A673 (cell line): Measurements from ENCODE around the gene KRTAP5-10. TPM values are rescaled to one million over a fixed set of nuclear protein-coding genes. Genes with fewer than 3 reads are reported as not detected.
"Not testable (repeated sequence)": the region's sequence is repeated elsewhere in the genome, so short reads cannot be mapped to it uniquely, and the experiment has no call there.

ENCODE experiments used
- BruUV-seq: library from RNA; stranded (reverse); fragments of 400-500 nt; replicated peaks from 2 replicates; lab custom pipeline; 2021; lab: Mats Ljungman, UMichigan
- CTCF ChIA-PET: fragments of 300-600 bp; sonication (Branson Sonifier 250); formaldehyde crosslinking; loops from one replicate; lab custom pipeline; 2022; ENCODE audit warnings: antibody characterized with exemption; lab: Charles Lee
- POLR2A ChIA-PET: fragments of 300-600 bp; sonication (Branson Sonifier 250); formaldehyde crosslinking; loops from one replicate; lab custom pipeline; 2022; ENCODE audit warnings: antibody characterized with exemption; ENCODE audit not compliant: low non-redundant PET; lab: Charles Lee
- DNase-seq: peaks from one replicate; pipeline ENCODE4 v3.0.0-alpha.2; 2015; ENCODE audit warnings: low spot score
- H3K27ac ChIP-seq: fragments of 200-600 bp; sonication (generic); 2 replicates; pipeline ENCODE4 v1.5.1; 2016; ENCODE audit warnings: mixed run types, low read depth, mild to moderate bottlenecking, mixed read lengths, antibody characterized with exemption, low read length; ENCODE audit not compliant: poor library complexity, severe bottlenecking
- H3K27me3 ChIP-seq: fragments of 200-600 bp; sonication (generic); replicated peaks from 2 replicates; pipeline ENCODE4 v1.6.1; 2017; ENCODE audit warnings: mixed run types, low read depth, mild to moderate bottlenecking, mixed read lengths, antibody characterized with exemption, low read length; ENCODE audit not compliant: insufficient read depth, poor library complexity
- H3K36me3 ChIP-seq: fragments of 200-600 bp; sonication (generic); 2 replicates; pipeline ENCODE4 v1.6.1; 2016; ENCODE audit warnings: mixed run types, mild to moderate bottlenecking, mixed read lengths, antibody characterized with exemption, low read length; ENCODE audit not compliant: insufficient read depth, poor library complexity, severe bottlenecking
- H3K4me1 ChIP-seq: fragments of 200-600 bp; sonication (generic); 2 replicates; pipeline ENCODE4 v1.6.1; 2017; ENCODE audit warnings: mixed run types, mild to moderate bottlenecking, mixed read lengths, antibody characterized with exemption, low read length; ENCODE audit not compliant: insufficient read depth, poor library complexity, severe bottlenecking
- H3K4me3 ChIP-seq: fragments of 200-600 bp; sonication (generic); 2 replicates; pipeline ENCODE4 v1.5.1; 2016; ENCODE audit warnings: low read depth, mixed run types, mild to moderate bottlenecking, mixed read lengths, low read length; ENCODE audit not compliant: poor library complexity, severe bottlenecking
- H3K9me3 ChIP-seq: fragments of 200-600 bp; sonication (generic); 2 replicates; pipeline ENCODE4 v1.6.1; 2016; ENCODE audit warnings: mixed run types, low read depth, mild to moderate bottlenecking, mixed read lengths, antibody characterized with exemption, low read length; ENCODE audit not compliant: poor library complexity, severe bottlenecking
- EZH2 ChIP-seq: fragments of 200-600 bp; sonication (generic); IDR thresholded peaks from 2 replicates; pipeline ENCODE4 v1.6.1; 2017; ENCODE audit warnings: borderline replicate concordance, low read depth, mild to moderate bottlenecking, mixed read lengths, antibody characterized with exemption, low read length; ENCODE audit not compliant: poor library complexity, severe bottlenecking
- intact Hi-C: fragments of 100-400 bp; cut with micrococcal nuclease; formaldehyde crosslinking; loops from one replicate; pipeline ENCODE4 v1.10.0; 2022; ENCODE audit not compliant: unreplicated experiment
- total RNA-seq: library from RNA; stranded (reverse); gene quantifications from 2 replicates; pipeline ENCODE4 v1.2.3, GENCODE V29; 2021
- TF ChIP-seq, protein P1 (sequence below): fragments of 300-800, 200-600 bp; sonication (generic); conservative IDR thresholded peaks from 2 replicates; pipeline ENCODE4 v1.5.1; 2017; ENCODE audit warnings: low read depth, mild to moderate bottlenecking, antibody characterized with exemption, low read length, moderate library complexity, mixed read lengths

The KRTAP5-10 gene
- total RNA-seq, 1 experiment from 2014 or later: not detected

DNA sequence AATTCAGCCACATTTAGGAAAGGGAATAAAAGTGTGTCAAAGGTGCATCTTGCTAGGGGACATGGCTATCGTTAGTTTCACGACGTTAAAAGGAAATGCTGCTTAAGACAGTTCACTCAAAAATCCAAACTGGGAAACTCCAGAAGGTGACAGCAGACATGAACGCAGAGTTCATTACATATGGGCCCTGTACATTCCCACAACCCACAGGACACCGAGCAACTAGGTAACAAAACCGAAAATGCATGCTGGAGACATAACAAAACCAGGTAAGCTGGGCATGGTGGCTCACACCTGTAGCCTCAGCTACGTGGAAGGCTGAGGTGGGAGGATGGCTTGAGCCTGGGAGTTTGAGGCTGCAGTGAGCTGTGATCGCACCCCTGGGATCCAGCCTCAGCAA lies 2.3 kb downstream of the KRTAP5-10 start:
- POLR2A ChIA-PET, intact Hi-C loops, H3K4me1 ChIP-seq, H3K9me3 ChIP-seq, DNase-seq, BruUV-seq, H3K4me3 ChIP-seq, H3K27ac ChIP-seq, H3K36me3 ChIP-seq, H3K27me3 ChIP-seq: not testable (repeated sequence)
- CTCF ChIA-PET: interaction anchor here (1.2 kb wide), 1 partner anchor 12 kb away, joined by 4 read pairs; no protein-coding TSS in a partner anchor
- TF ChIP-seq, protein P1, sequence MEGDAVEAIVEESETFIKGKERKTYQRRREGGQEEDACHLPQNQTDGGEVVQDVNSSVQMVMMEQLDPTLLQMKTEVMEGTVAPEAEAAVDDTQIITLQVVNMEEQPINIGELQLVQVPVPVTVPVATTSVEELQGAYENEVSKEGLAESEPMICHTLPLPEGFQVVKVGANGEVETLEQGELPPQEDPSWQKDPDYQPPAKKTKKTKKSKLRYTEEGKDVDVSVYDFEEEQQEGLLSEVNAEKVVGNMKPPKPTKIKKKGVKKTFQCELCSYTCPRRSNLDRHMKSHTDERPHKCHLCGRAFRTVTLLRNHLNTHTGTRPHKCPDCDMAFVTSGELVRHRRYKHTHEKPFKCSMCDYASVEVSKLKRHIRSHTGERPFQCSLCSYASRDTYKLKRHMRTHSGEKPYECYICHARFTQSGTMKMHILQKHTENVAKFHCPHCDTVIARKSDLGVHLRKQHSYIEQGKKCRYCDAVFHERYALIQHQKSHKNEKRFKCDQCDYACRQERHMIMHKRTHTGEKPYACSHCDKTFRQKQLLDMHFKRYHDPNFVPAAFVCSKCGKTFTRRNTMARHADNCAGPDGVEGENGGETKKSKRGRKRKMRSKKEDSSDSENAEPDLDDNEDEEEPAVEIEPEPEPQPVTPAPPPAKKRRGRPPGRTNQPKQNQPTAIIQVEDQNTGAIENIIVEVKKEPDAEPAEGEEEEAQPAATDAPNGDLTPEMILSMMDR: 0 out of 2 replicates have a peak, but pooled peaks have one; percentile 10

DNA sequence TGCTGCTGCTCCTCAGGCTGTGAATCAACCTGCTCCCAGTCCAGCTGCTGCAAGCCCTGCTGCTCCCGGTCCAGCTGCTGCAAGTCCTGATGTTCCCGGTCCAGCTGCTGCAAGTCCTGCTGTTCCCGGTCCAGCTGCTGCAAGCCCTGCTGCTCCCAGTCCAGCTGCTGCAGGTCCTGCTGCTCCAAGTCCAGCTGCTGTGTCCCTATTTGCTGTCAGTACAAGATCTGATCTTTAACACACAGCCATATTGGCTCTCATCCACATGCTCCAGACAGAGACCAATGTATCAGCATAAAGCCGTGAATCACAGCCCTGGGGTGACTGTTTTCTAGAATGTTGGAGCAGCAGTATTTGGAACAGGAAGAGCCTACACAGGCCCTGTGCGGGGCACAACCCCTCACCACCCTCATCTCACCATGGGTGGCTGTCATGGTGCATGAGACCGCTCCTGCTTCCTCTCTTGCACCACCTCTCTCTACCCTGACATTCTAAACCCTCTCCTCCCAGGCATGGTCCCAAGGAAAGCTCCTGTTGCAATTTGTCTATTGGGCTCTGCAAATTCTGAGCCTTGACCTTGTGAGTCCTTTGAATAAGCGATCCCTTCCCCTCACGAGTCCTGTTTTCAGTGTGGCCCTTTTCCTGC lies 3.5 kb downstream of the KRTAP5-10 start:
- H3K27me3 ChIP-seq: no peaks in the 10 kb centered on the region
- no TSS peak for BruUV-seq
- POLR2A ChIA-PET: no interaction called here
- no peaks in the 10 kb centered on the region for H3K9me3 ChIP-seq
- H3K36me3 ChIP-seq: no peaks in the 10 kb centered on the region
- no peaks in the 10 kb centered on the region for H3K4me1 ChIP-seq
- TF ChIP-seq, protein P1: no peak
- TF ChIP-seq EZH2: no peak
- no peak overlapping the region for H3K4me3 ChIP-seq
- DNase-seq: no peak
- intact Hi-C loops: no loop called here
- CTCF ChIA-PET: no interaction called here
- no peak overlapping the region for H3K27ac ChIP-seq

DNA sequence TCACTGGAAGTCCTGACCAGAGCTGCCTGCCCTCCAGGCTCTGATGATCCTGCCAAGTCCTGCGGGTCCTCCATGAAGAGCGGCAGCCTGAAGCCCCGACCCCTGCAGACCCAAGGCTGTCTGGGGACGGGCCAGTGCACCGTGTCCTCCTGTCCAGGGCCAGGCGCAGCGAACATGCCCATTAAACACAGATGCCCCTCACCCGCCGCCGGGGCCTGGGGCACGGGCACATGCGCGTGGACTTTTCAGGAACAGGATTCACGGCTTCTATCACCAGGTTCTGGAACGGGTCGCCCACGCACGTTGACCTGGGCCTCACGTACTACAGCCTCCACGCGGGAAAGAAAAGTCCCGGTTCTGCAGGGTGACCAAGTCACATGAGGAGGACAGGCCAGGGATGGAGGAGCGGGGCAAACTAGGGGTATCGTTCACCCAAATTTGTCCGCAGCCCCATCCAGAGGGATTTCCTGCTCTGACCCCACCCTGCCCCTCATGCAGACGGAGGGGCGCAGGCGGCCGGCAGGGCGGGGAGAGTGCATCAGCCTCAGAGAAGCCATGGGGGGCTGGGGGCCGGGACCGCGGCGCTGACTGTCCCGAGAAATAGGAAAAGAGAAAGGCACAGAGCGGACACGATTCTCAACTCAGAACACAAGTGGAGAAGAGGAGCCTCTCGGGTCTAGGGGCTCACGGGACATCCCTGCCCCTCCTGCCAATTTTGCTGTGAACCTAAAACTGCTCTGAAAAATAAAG lies 5.9 kb downstream of the KRTAP5-10 start:
- POLR2A ChIA-PET, intact Hi-C loops, H3K4me1 ChIP-seq, H3K4me3 ChIP-seq, H3K27me3 ChIP-seq, BruUV-seq, H3K9me3 ChIP-seq, H3K36me3 ChIP-seq, DNase-seq, H3K27ac ChIP-seq: not testable (repeated sequence)
- CTCF ChIA-PET: interaction anchor here (0.8 kb wide), 1 partner anchor 9 kb away, joined by 3 read pairs; no protein-coding TSS in a partner anchor
